ENCODE measurements around the gene PTPRT.

DNA sequence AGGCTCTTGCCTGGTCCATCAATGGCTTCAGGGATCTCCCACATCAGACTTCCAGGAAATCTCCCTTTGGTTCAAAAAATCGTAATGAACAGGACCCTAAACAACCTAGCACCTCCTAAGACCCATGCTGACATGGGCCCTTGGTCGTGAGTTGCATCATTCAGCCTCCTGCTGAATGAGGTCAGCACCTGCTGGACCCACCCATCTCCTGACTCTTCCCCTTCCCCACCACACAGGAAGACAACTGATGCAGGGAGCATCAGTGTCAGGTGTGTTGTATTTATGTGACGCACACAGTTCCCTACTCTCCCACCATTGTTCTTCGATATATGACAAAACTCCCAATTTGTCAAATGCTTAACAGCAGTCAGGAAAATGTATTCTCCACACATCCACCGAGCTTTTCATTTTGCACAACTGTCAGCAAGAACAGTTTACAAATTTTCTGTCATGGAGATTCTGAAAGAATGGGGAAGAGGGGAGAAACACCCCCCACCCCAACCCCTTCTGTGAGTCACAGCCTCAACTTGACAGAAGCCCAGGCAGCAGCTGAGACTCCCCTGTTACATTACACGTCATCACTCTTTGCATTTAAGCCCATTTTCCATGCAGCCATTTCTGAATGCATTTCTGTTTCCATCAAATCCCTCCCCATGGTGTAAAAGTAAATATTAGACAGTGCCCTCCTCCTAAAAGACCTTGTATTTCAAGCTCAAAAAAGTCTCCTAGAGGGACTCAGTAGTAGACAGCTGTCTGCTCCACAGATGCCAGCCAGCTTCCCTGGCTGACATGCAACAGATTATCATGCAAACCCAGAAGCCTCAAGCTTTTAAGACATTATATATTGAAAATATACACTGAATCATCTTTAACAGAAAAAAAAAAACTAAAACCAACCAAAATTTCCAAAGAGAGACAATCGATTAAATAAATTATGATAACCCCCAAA lies 577.5 kb downstream of the PTPRT start:
- TF ChIP-seq, protein P1, sequence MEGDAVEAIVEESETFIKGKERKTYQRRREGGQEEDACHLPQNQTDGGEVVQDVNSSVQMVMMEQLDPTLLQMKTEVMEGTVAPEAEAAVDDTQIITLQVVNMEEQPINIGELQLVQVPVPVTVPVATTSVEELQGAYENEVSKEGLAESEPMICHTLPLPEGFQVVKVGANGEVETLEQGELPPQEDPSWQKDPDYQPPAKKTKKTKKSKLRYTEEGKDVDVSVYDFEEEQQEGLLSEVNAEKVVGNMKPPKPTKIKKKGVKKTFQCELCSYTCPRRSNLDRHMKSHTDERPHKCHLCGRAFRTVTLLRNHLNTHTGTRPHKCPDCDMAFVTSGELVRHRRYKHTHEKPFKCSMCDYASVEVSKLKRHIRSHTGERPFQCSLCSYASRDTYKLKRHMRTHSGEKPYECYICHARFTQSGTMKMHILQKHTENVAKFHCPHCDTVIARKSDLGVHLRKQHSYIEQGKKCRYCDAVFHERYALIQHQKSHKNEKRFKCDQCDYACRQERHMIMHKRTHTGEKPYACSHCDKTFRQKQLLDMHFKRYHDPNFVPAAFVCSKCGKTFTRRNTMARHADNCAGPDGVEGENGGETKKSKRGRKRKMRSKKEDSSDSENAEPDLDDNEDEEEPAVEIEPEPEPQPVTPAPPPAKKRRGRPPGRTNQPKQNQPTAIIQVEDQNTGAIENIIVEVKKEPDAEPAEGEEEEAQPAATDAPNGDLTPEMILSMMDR (IDR thresholded peaks at IDR 0.05) = no peak
- no peak for TF ChIP-seq POLR2A (IDR thresholded peaks at IDR 0.05)
- no peak for TF ChIP-seq POLR2AphosphoS5 (IDR thresholded peaks at IDR 0.05)

Data from breast epithelium (tissue), 3 donors.